ENCODE data around the gene PGK1.

DNA sequence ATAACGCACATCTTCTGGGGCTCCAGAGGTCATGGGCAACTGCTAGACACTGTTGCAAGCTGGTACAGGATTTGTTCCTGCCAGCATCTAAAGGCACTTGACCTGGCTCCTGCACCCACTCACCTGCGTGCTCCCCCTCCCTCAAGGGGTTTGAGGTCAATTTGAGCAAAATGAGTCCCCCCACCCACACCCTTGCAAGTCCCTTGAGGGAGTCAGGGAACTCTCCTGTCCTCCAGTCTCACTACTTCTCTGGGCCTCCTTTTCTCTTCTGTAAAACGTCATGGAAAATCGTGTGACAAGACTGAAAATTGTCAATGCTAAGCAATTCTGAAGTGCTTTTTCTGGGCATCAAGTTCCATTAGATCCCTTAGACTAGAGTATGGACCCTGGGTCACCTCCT is 39.9 kb upstream of the PGK1 start:
- no peak for TF ChIP-seq POLR2AphosphoS5 (IDR thresholded peaks at IDR 0.05; ENCODE audit: low read depth, low read length)
- TF ChIP-seq EZH2 (IDR thresholded peaks at IDR 0.05) = no peak
- TF ChIP-seq, protein P1, sequence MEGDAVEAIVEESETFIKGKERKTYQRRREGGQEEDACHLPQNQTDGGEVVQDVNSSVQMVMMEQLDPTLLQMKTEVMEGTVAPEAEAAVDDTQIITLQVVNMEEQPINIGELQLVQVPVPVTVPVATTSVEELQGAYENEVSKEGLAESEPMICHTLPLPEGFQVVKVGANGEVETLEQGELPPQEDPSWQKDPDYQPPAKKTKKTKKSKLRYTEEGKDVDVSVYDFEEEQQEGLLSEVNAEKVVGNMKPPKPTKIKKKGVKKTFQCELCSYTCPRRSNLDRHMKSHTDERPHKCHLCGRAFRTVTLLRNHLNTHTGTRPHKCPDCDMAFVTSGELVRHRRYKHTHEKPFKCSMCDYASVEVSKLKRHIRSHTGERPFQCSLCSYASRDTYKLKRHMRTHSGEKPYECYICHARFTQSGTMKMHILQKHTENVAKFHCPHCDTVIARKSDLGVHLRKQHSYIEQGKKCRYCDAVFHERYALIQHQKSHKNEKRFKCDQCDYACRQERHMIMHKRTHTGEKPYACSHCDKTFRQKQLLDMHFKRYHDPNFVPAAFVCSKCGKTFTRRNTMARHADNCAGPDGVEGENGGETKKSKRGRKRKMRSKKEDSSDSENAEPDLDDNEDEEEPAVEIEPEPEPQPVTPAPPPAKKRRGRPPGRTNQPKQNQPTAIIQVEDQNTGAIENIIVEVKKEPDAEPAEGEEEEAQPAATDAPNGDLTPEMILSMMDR (IDR thresholded peaks at IDR 0.05 in 2 of 3, conservative IDR thresholded peaks at IDR 0.05 in 1 of 3; ENCODE audit: borderline replicate concordance in 1 of 3, insufficient read depth in 1 of 3, low read depth in 2 of 3, low read length in 2 of 3) = no peak
- no peak for TF ChIP-seq JUND (IDR thresholded peaks at IDR 0.05)
- no peak for TF ChIP-seq RAD21 (IDR thresholded peaks at IDR 0.05; ENCODE audit: low read depth)
- TF ChIP-seq POLR2A (IDR thresholded peaks at IDR 0.05; ENCODE audit: borderline replicate concordance, extremely low read depth, insufficient read depth, insufficient read length) = no peak
- TF ChIP-seq ZNF274 (IDR thresholded peaks at IDR 0.05; ENCODE audit: low read depth, low read length) = no peak
- TF ChIP-seq, protein P2, sequence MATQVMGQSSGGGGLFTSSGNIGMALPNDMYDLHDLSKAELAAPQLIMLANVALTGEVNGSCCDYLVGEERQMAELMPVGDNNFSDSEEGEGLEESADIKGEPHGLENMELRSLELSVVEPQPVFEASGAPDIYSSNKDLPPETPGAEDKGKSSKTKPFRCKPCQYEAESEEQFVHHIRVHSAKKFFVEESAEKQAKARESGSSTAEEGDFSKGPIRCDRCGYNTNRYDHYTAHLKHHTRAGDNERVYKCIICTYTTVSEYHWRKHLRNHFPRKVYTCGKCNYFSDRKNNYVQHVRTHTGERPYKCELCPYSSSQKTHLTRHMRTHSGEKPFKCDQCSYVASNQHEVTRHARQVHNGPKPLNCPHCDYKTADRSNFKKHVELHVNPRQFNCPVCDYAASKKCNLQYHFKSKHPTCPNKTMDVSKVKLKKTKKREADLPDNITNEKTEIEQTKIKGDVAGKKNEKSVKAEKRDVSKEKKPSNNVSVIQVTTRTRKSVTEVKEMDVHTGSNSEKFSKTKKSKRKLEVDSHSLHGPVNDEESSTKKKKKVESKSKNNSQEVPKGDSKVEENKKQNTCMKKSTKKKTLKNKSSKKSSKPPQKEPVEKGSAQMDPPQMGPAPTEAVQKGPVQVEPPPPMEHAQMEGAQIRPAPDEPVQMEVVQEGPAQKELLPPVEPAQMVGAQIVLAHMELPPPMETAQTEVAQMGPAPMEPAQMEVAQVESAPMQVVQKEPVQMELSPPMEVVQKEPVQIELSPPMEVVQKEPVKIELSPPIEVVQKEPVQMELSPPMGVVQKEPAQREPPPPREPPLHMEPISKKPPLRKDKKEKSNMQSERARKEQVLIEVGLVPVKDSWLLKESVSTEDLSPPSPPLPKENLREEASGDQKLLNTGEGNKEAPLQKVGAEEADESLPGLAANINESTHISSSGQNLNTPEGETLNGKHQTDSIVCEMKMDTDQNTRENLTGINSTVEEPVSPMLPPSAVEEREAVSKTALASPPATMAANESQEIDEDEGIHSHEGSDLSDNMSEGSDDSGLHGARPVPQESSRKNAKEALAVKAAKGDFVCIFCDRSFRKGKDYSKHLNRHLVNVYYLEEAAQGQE (IDR thresholded peaks at IDR 0.05; ENCODE audit: low read depth) = no peak
- no peak for TF ChIP-seq EGR1 (IDR thresholded peaks at IDR 0.05; ENCODE audit: low read depth)
- no peak for TF ChIP-seq CEBPB (IDR thresholded peaks at IDR 0.05; ENCODE audit: low read depth)
- TF ChIP-seq, protein P3, sequence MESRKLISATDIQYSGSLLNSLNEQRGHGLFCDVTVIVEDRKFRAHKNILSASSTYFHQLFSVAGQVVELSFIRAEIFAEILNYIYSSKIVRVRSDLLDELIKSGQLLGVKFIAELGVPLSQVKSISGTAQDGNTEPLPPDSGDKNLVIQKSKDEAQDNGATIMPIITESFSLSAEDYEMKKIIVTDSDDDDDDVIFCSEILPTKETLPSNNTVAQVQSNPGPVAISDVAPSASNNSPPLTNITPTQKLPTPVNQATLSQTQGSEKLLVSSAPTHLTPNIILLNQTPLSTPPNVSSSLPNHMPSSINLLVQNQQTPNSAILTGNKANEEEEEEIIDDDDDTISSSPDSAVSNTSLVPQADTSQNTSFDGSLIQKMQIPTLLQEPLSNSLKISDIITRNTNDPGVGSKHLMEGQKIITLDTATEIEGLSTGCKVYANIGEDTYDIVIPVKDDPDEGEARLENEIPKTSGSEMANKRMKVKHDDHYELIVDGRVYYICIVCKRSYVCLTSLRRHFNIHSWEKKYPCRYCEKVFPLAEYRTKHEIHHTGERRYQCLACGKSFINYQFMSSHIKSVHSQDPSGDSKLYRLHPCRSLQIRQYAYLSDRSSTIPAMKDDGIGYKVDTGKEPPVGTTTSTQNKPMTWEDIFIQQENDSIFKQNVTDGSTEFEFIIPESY (IDR thresholded peaks at IDR 0.05; ENCODE audit: extremely low read depth, insufficient replicate concordance, low read length) = no peak
- TF ChIP-seq SP1 (IDR thresholded peaks at IDR 0.05; ENCODE audit: low read depth) = no peak
